Neural cell (in vitro differentiated cells): Measurements from ENCODE around the gene THOP1. TPM values are rescaled to one million over a fixed set of nuclear protein-coding genes. Genes with fewer than 3 reads are reported as not detected.

Experiments
- H2AFZ ChIP-seq: fragments of 200-600, 300-800 bp; sonication (generic), shearing (Covaris generic); 2 replicates; pipeline ENCODE4 v1.6.0; 2014; ENCODE audit warnings: low read depth, mild to moderate bottlenecking, antibody characterized with exemption, low read length, moderate library complexity
- H3F3A ChIP-seq: fragments of 200-600 bp; shearing (Covaris generic); 2 replicates; pipeline ENCODE4 v1.6.1; 2016; ENCODE audit warnings: mild to moderate bottlenecking, moderate library complexity, mixed read lengths, antibody characterized with exemption, low read length; ENCODE audit not compliant: insufficient read depth, poor library complexity, severe bottlenecking
- H3K27ac ChIP-seq: fragments of 200-600, 300-800 bp; sonication (generic), shearing (Covaris generic); 2 replicates; pipeline ENCODE4 v1.5.1; 2014; ENCODE audit warnings: mild to moderate bottlenecking, low read length, moderate library complexity
- H3K27me3 ChIP-seq: fragments of 300-800, 200-600 bp; sonication (generic), shearing (Covaris generic); 2 replicates; pipeline ENCODE4 v1.6.0; 2014; ENCODE audit warnings: mild to moderate bottlenecking, low read depth, low read length, moderate library complexity; ENCODE audit not compliant: insufficient read depth
- H3K36me3 ChIP-seq: fragments of 300-800, 200-600 bp; sonication (generic), shearing (Covaris generic); 2 replicates; pipeline ENCODE4 v1.5.1; 2014; ENCODE audit warnings: mild to moderate bottlenecking, antibody characterized with exemption, low read length, moderate library complexity; ENCODE audit not compliant: insufficient read depth
- H3K4me2 ChIP-seq: fragments of 300-800, 200-600 bp; sonication (generic), shearing (Covaris generic); 2 replicates; pipeline ENCODE4 v1.6.0; 2014; ENCODE audit warnings: mild to moderate bottlenecking, low read length
- H3K4me3 ChIP-seq: fragments of 300-800, 200-600 bp; sonication (generic), shearing (Covaris generic); 2 replicates; pipeline ENCODE4 v1.5.1; 2014; ENCODE audit warnings: mild to moderate bottlenecking, low read length, moderate library complexity
- H3K79me2 ChIP-seq: fragments of 200-600 bp; shearing (Covaris generic); replicated peaks from 2 replicates; pipeline ENCODE4 v1.6.0; 2014; ENCODE audit warnings: mild to moderate bottlenecking, low read length, moderate library complexity; ENCODE audit not compliant: insufficient read depth
- H3K9ac ChIP-seq: fragments of 300-800, 200-600 bp; sonication (generic), shearing (Covaris generic); 2 replicates; pipeline ENCODE4 v1.6.1; 2016; ENCODE audit warnings: mild to moderate bottlenecking, low read length, mixed read lengths
- H3K9me2 ChIP-seq: fragments of 200-600 bp; shearing (Covaris generic); 2 replicates; pipeline ENCODE4 v1.6.1; 2016; ENCODE audit warnings: mild to moderate bottlenecking, low read length, mixed read lengths; ENCODE audit not compliant: insufficient read depth
- H3K9me3 ChIP-seq: fragments of 200-600, 300-800 bp; sonication (generic), shearing (Covaris generic); 2 replicates; pipeline ENCODE4 v1.6.1; 2016; ENCODE audit warnings: mild to moderate bottlenecking, mixed run types, low read length, moderate library complexity, mixed read lengths
- H4K20me1 ChIP-seq: fragments of 200-600 bp; shearing (Covaris generic); 2 replicates; pipeline ENCODE4 v1.6.1; 2016; ENCODE audit warnings: mild to moderate bottlenecking, mixed run types; ENCODE audit not compliant: insufficient read depth
- CTCF ChIP-seq: fragments of 450-650 bp; IDR thresholded peaks from 2 replicates; pipeline ENCODE4 v1.5.1; 2014; ENCODE audit warnings: antibody characterized with exemption, mild to moderate bottlenecking, moderate library complexity; ENCODE audit not compliant: poor library complexity, severe bottlenecking
- EP300 ChIP-seq: fragments of 450-650 bp; conservative IDR thresholded peaks from 2 replicates; pipeline ENCODE4 v1.6.1; 2014; ENCODE audit warnings: antibody characterized with exemption, mild to moderate bottlenecking, moderate library complexity; ENCODE audit not compliant: poor library complexity, severe bottlenecking
- EZH2 ChIP-seq: fragments of 200-600, 300-800 bp; shearing (Covaris generic), sonication (generic); IDR thresholded peaks from 2 replicates; pipeline ENCODE4 v1.6.1; 2014; ENCODE audit warnings: antibody characterized with exemption, low read length, borderline replicate concordance, mild to moderate bottlenecking; ENCODE audit not compliant: insufficient read depth, poor library complexity, severe bottlenecking
- MXI1 ChIP-seq: fragments of 450-650 bp; conservative IDR thresholded peaks from 2 replicates; pipeline ENCODE4 v1.6.1; 2014; ENCODE audit warnings: antibody characterized with exemption, mild to moderate bottlenecking; ENCODE audit not compliant: poor library complexity, severe bottlenecking
- POLR2AphosphoS5 ChIP-seq: IDR thresholded peaks from 2 replicates; pipeline ENCODE4 v1.6.1; 2012
- RAD21 ChIP-seq: fragments of 450-650 bp; conservative IDR thresholded peaks from 2 replicates; pipeline ENCODE4 v1.6.1; 2014; ENCODE audit warnings: antibody characterized with exemption, mild to moderate bottlenecking, moderate library complexity
- REST ChIP-seq: IDR thresholded peaks from 2 replicates; pipeline ENCODE4 v1.6.1; 2012; ENCODE audit warnings: borderline replicate concordance
- SMC3 ChIP-seq: fragments of 450-650 bp; conservative IDR thresholded peaks from 2 replicates; pipeline ENCODE4 v1.6.1; 2014; ENCODE audit warnings: antibody characterized with exemption, mild to moderate bottlenecking, moderate library complexity; ENCODE audit not compliant: poor library complexity
- TAF1 ChIP-seq: IDR thresholded peaks from 2 replicates; pipeline ENCODE4 v1.6.1; 2012; ENCODE audit warnings: low read depth
- polyA plus RNA-seq: library from polyadenylated mRNA; depleted of rRNA; stranded (reverse); fragments of >200 nt; gene quantifications from 2 replicates; pipeline ENCODE4 v1.2.3, GENCODE V29; 2014

Gene THOP1
- polyA plus RNA-seq, 1 donor from 2014 or later: 113 TPM

- Histone ChIP-seq H3K79me2 (peaks cover 15% of the 10 kb centered on the region), H3K9me3 (no peaks in the 10 kb centered on the region), H3K9me2 (no peaks in the 10 kb centered on the region), H3K36me3 (no peaks in the 10 kb centered on the region), H3K9ac (no peak overlapping the region), H3K4me3 (no peak overlapping the region), H3K27me3 (no peaks in the 10 kb centered on the region), H3F3A (no peaks in the 10 kb centered on the region), H3K4me2 (no peak overlapping the region), H3K27ac (no peak overlapping the region), H4K20me1 (no peaks in the 10 kb centered on the region), H2AFZ (no peak overlapping the region)
- TF ChIP-seq CTCF (no peak), POLR2AphosphoS5 (no peak)
These were observed 15.0 kb upstream of the THOP1 start for GRCh38 chr19:2770055-2771013.

- Histone ChIP-seq H3K4me3 (no peak overlapping the region), H3K27me3 (no peaks in the 10 kb centered on the region), H2AFZ (no peak overlapping the region), H3K9me2 (no peaks in the 10 kb centered on the region), H3K27ac (no peak overlapping the region), H3K9ac (no peak overlapping the region), H4K20me1 (no peaks in the 10 kb centered on the region), H3K4me2 (no peak overlapping the region), H3K79me2 (peaks cover 30% of the 10 kb centered on the region), H3K9me3 (no peaks in the 10 kb centered on the region), H3K36me3 (no peaks in the 10 kb centered on the region), H3F3A (no peaks in the 10 kb centered on the region)
- TF ChIP-seq POLR2AphosphoS5 (no peak), CTCF (no peak), SMC3 (no peak), TAF1 (no peak), RAD21 (no peak), EP300 (no peak), EZH2 (no peak), MXI1 (no peak), REST (no peak)
These were observed 13.3 kb upstream of the THOP1 start for GRCh38 chr19:2771786-2772674.
